Left colon (tissue), 2 donors: Measurements from ENCODE around the gene RPP21. TPM values are rescaled to one million over a fixed set of nuclear protein-coding genes. Genes with fewer than 3 reads are reported as not detected.

Experiments
- ATAC-seq: fragments of 200-7000 bp; cut with Tn5 transposase; one replicate; pipeline ENCODE4 v1.9.1; 2020; ENCODE audit warnings: mild to moderate bottlenecking, moderate library complexity
- DNase-seq, 2 donors: peaks; one replicate each; pipeline ENCODE4 v3.0.0-alpha.2; 2020
- intact Hi-C, 2 donors: fragments of 100-400 bp; cut with DNase I in 1 of 2; cut with micrococcal nuclease in 1 of 2; formaldehyde crosslinking; loops; one replicate each; pipeline versions ENCODE4 v1.11.2 to v1.14.0; 2022; cut with DNase I, micrococcal nuclease
- total RNA-seq, 2 donors: library from RNA; stranded (reverse); fragmentation: NEBNext Ultra II Directional; extraction: Animal tissue kit (Norgen Biotek cat#: 25700); gene quantifications; one replicate each; pipeline ENCODE4 v1.2.1, GENCODE V29; 2021
- donor health status: DM: no; HTN: no; CAD: no.
- donor health status: DM: yes; HTN: yes; CAD: no.

The RPP21 gene
- total RNA-seq, 2 donors from 2014 or later: 40.1 to 44.7 TPM

DNA sequence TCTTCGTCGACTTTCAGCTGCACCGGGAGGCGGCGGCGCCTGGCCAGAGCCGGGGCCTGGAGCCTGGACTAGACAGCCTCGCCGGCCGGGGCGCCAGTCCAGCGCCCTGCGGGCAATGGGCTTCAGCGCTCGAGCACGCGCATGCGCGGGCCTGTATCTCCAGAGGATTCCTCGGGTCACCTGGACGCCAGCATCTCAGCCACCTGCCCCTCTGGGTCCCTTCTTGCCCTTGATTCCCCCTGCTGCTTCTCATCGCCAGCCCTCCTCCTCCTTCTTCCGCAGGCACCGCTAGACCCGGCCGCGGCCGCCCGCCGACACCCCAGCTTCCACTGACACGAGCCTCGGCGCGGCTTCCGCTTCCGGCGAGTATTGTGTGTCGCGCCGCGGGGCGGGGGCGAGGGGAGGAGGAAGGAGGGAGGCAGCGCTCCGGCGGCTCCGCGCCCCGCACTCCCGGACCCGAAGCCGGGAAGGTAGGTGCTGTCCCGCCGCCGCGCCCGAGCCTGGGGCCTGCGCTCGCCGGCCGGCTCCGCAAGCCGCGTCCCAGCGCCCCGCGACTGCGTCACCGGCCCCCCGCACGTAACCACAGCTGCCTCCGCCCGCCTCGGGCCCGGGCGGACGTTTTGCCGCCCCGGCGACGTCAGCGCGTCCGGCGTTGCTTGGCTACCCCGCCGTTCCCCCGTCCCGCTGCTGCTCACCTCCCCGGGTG, 18.3 kb upstream of the RPP21 start, which contains the start of gene TRIM39:
TSS of gene TRIM39 (plus strand) at position 402 of the 706 bp plus-strand sequence. CDS start 2,391 bp downstream, outside the sequence.
- peak; percentile 83 for ATAC-seq
- intact Hi-C loops: no loop called here
- DNase-seq: peak; percentile 85 to 93

DNA sequence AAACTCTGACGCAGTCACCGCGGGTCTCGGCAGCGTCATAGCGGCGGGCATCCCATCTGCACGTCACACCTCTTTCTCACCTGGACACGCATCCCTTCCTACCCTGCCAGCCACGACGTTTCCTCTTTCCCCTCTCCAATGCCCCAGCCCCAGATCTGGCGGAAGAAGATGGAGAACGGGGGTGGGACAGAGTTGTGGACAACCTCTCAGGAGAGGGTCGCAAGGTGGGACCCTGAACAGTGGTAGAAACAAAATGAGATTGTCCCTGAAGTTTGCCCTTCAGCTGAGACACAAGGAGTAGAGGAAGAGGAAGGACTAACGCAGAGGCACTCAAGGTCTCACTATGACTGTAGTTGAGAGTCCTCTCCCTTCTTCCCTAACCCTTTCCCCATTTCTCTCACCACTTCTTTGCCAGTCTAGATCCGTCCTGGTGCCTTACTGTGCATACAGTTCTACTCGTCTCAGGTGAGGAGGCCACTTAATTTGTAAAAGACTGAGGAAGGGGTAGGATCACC, 17.7 kb upstream of the RPP21 start:
- intact Hi-C loops: no loop called here
- peak; percentile 0 for ATAC-seq
- DNase-seq: no peak

DNA sequence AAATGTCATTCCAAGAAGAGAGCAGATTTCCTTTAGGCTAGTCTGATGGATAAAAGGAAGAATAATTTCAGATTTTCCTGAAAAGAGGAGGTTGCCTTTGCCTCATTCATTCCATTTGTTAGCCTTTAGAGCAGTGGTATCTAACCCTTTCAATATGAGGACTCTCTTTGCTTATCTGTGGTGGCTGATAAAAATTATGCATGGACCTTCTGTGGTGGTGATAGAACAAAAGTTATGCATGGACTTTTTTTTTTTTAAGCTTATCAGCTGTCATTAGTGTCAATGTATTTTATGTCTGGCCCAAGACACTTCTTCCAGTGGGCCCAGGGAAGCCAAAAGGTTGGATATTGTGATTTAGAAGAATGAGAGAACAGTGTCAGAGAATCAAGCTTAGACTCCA, 16.6 kb upstream of the RPP21 start:
- ATAC-seq: no peak
- no peak for DNase-seq
- intact Hi-C loops: no loop called here

- intact Hi-C loops: no loop called here
- ATAC-seq (no peak), DNase-seq (no peak)
Measured at GRCh38 chr6:30329331-30329730, 15.6 kb upstream of the RPP21 start.

- ATAC-seq: no peak
- intact Hi-C loops: no loop called here
- DNase-seq: no peak
Measured at GRCh38 chr6:30331981-30332380, 13.0 kb upstream of the RPP21 start.

GRCh38 chr6:30334075-30334783, 10.7 kb upstream of the RPP21 start:
- ATAC-seq: no peak
- no peak for DNase-seq
- intact Hi-C loops: no loop called here

DNA sequence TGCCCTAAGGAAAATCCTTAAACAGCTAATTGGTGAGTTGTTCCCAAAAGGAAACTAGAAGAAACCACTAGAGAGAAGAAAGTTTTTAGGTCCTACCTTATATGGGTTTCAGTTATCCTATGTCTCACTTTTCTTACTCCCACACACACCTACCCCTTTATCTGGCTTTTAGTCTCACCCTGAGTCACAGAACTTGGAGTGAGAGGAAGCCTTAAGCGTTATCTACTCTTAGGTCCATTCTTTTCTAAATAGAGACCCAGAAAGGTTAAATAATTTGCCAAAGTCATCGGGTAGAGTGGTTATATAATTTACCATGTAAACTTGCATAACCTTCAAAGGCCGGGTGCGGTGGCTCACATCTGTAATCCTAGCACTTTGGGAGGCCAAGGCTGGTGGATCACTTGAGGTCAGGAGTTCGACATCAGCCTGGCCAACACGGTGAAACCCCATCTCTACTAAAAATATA, 4.3 kb upstream of the RPP21 start:
- ATAC-seq (no peak), DNase-seq (no peak)
- intact Hi-C loops: no loop called here

GRCh38 chr6:30341218-30341617, 3.7 kb upstream of the RPP21 start:
- no peak for ATAC-seq
- intact Hi-C loops: no loop called here

GRCh38 chr6:30341728-30342127, 3.2 kb upstream of the RPP21 start:
- ATAC-seq: no peak
- no peak for DNase-seq
- intact Hi-C loops: no loop called here

More at GRCh38 chr6:30341218-30341617, 3.7 kb upstream of the RPP21 start:
- no peak for DNase-seq

DNA sequence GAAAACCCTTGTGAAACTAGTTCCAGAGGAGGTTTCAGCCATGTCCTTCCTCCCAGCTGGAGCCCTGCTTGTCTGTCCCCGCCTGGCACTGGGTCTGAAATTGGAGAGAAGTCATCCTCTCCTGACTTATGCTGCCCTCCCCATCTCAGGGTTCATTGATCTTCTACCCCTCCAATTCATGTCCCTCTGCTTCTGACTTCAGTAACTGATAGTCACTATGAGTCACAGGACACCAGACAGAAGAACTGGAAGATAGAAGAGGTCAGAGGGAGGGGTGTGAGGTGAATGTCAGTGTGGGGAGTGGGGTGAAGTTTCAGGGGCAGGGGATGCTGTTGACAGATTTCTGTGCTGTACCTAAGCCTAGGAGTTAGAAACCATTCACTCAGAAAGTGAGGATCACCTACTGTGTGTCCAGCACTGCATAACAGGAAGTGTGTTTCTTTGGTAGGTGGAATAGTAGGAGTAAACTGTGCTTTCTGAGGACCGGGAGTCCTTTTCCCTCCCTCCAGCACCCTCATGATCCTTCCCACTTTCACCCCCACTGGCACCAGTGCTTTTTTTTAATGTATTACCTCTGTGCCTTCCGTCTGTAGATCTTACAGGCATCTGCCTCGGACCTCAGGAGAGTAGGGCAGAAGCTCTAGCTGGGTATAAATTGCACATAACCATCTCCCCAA, 627 bp upstream of the RPP21 start:
- ATAC-seq (no peak), DNase-seq (no peak)
- intact Hi-C loops: no loop called here

- DNase-seq: no peak
- intact Hi-C loops: no loop called here
- no peak for ATAC-seq
Measured at GRCh38 chr6:30345852-30346251, 896 bp downstream of the RPP21 start.

- DNase-seq (no peak), ATAC-seq (no peak)
- intact Hi-C loops: no loop called here
Measured at GRCh38 chr6:30348957-30349356, 4.0 kb downstream of the RPP21 start.

DNA sequence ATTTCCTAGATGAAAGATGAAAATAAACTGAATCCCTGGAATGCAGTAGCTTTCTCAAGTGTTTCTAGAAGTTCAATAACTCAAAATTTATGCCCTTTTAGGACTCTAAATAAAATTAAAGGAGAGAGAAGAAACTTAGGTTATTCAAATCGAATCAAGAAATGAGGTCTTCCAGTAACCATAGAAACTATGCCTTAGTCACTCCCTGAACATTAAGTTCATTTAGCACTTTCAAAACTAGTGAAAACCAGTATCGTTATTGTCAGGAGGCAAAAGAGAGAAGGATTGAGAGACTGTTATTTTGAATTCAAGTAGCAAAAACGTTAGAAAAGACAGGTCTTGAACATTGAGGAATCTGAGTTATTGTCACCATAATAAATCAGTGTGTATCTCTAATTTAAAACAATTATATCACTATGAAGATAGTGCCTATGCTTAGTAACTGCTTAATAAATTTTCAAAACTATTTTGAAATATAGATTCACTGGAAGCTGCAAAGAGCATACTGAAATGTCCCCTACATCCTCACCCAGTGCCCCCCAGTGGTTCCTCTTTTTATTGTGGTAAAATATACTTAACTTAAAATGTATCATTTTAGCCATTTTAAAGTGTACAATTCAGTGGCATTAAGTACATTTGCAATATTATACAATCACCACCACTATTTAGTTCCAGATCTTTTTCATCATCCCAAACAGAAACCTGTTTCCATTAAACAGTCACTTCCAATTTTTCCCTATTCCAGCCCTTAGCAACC, 4.6 kb downstream of the RPP21 start:
- ATAC-seq (no peak), DNase-seq (no peak)
- intact Hi-C loops: no loop called here

- no peak for DNase-seq
- intact Hi-C loops: no loop called here
- ATAC-seq: no peak
Measured at GRCh38 chr6:30350524-30350923, 5.6 kb downstream of the RPP21 start.

DNA sequence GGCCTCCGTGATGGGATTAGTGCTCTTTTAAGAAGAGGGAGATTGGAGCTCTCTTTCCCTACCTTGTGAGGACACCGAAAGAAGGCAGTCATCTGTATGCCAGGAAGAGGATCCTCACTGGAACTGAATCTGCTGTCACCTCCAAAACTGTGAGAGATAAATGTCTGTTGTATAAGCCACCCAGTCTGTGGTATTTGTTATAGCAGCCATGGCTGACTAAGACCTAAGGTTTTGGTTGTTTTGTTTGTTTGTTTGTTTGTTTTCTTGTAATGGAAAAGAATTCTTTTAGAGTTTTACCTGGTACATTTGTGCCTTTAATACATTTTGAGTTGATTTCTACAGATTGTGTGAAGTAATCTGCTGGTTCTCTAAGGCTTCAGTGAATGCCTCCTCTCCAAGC, 7.6 kb downstream of the RPP21 start:
- no peak for DNase-seq
- intact Hi-C loops: no loop called here
- ATAC-seq: no peak

- ATAC-seq (no peak), DNase-seq (no peak)
- intact Hi-C loops: no loop called here
Measured at GRCh38 chr6:30355281-30355680, 10.3 kb downstream of the RPP21 start.

- intact Hi-C loops: loop anchor here in 1 of 2 donors (2.0 kb wide), 1 partner anchor 42 kb away; no protein-coding TSS in a partner anchor
- ATAC-seq (no peak), DNase-seq (no peak)
Measured at GRCh38 chr6:30356536-30356935, 11.6 kb downstream of the RPP21 start.

GRCh38 chr6:30357678-30358540, 13.0 kb downstream of the RPP21 start:
- ATAC-seq: peak; percentile 70
- peak; percentile 41 to 57 for DNase-seq
- intact Hi-C loops: loop anchor here in 1 of 2 donors (2.0 kb wide), 1 partner anchor 41 kb away; no protein-coding TSS in a partner anchor
